Measurements from ENCODE around the gene MYBPH.

Gene MYBPH

DNA sequence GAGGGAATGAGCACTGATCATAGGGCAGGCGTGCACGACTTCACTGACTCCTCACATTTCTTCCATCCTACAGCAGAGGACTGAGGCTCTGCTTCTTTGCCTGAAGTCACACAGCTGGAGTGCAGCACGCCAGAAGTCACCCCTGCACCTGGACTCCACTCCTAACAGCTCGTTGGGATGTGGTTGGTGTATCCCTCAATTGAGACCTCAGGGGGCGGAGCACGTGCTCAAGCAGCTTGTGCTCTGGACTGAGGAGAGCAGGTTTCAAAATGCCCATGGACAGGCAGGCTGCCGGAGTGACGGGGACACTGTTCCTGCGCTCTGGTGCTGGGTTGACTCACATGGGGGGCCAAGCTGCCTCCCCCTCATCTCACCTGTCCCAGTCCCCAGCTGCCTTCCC, 39.9 kb upstream of the MYBPH start:
- FAIRE-seq, result no peak
- TF ChIP-seq TAF1 (IDR thresholded peaks at IDR 0.05; ENCODE audit: low read depth, low read length), result no peak
- no peak for TF ChIP-seq SPI1 (IDR thresholded peaks at IDR 0.05; ENCODE audit: low read depth, low read length)
- TF ChIP-seq POLR2A (IDR thresholded peaks at IDR 0.05; ENCODE audit: low read depth, low read length), result no peak
- no peak for TF ChIP-seq POU2F2 (IDR thresholded peaks at IDR 0.05; ENCODE audit: low read depth, low read length)
- TF ChIP-seq POLR2AphosphoS5 (IDR thresholded peaks at IDR 0.05; ENCODE audit: low read depth, low read length), result no peak
- no peak for TF ChIP-seq PAX5 (IDR thresholded peaks at IDR 0.05; ENCODE audit: insufficient read depth, low read length, severe bottlenecking)
- no peak for DNase-seq (ENCODE audit: insufficient read length, low spot score)

GRCh38 chr1:203214871-203215270, 39.2 kb upstream of the MYBPH start:
- FAIRE-seq (no peak), DNase-seq (ENCODE audit: insufficient read length, low spot score) (no peak)
- TF ChIP-seq POU2F2 (IDR thresholded peaks at IDR 0.05; ENCODE audit: low read depth, low read length) (no peak), POLR2AphosphoS5 (IDR thresholded peaks at IDR 0.05; ENCODE audit: low read depth, low read length) (no peak), TAF1 (IDR thresholded peaks at IDR 0.05; ENCODE audit: low read depth, low read length) (no peak), PAX5 (IDR thresholded peaks at IDR 0.05; ENCODE audit: insufficient read depth, low read length, severe bottlenecking) (no peak), SPI1 (IDR thresholded peaks at IDR 0.05; ENCODE audit: low read depth, low read length) (no peak), POLR2A (IDR thresholded peaks at IDR 0.05; ENCODE audit: low read depth, low read length) (no peak)

GRCh38 chr1:203213126-203213525, 37.5 kb upstream of the MYBPH start:
- FAIRE-seq, result no peak
- no peak for TF ChIP-seq POU2F2 (IDR thresholded peaks at IDR 0.05; ENCODE audit: low read depth, low read length)
- TF ChIP-seq PAX5 (IDR thresholded peaks at IDR 0.05; ENCODE audit: insufficient read depth, low read length, severe bottlenecking), result no peak
- TF ChIP-seq TAF1 (IDR thresholded peaks at IDR 0.05; ENCODE audit: low read depth, low read length), result no peak
- no peak for DNase-seq (ENCODE audit: insufficient read length, low spot score)

DNA sequence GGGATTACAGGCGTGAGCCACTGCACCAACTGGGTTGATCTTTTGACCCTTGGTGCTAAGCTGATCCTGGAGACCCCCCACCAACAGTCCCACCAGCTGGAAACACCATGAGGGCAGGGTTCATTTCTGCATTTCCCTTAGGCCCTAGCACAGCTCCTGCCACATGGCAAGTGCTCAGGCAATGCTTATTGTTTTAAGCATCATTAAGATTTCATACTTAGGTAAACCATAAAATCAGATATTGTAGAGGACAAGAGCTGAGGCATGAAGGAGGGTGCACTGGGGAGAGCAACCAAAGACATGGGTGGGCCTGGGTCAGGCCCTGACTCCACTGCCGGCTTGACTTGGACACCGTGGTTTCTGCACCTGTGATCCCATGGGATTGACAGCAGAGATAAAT, 36.2 kb upstream of the MYBPH start:
- no peak for TF ChIP-seq TAF1 (IDR thresholded peaks at IDR 0.05; ENCODE audit: low read depth, low read length)
- TF ChIP-seq POU2F2 (IDR thresholded peaks at IDR 0.05; ENCODE audit: low read depth, low read length), result no peak
- TF ChIP-seq POLR2AphosphoS5 (IDR thresholded peaks at IDR 0.05; ENCODE audit: low read depth, low read length), result no peak
- no peak for TF ChIP-seq POLR2A (IDR thresholded peaks at IDR 0.05; ENCODE audit: low read depth, low read length)
- no peak for TF ChIP-seq SPI1 (IDR thresholded peaks at IDR 0.05; ENCODE audit: low read depth, low read length)
- TF ChIP-seq PAX5 (IDR thresholded peaks at IDR 0.05; ENCODE audit: insufficient read depth, low read length, severe bottlenecking), result no peak
- DNase-seq (ENCODE audit: insufficient read length, low spot score), result no peak

DNA sequence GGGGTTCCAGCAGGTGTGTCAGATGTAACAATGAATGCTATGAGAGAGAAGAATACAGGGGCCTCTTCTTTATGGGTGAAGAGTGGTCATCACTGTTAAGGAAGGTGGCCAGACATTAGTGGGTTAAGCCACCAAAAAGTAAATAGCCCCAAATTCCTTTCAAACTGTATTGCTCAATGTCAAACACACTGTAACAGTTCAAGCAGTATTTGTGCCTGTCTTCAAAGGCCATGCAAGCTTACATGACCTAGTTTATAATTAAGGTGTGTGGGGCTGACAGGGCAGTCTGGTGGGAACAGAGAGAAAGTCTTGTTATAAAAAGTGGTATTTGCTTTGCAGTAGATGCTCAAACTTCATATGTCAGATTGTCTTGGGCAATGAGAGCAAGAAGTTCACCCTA, 35.4 kb upstream of the MYBPH start:
- FAIRE-seq (no peak), DNase-seq (ENCODE audit: insufficient read length, low spot score) (no peak)
- TF ChIP-seq POU2F2 (IDR thresholded peaks at IDR 0.05; ENCODE audit: low read depth, low read length) (no peak), TAF1 (IDR thresholded peaks at IDR 0.05; ENCODE audit: low read depth, low read length) (no peak), SPI1 (IDR thresholded peaks at IDR 0.05; ENCODE audit: low read depth, low read length) (no peak), PAX5 (IDR thresholded peaks at IDR 0.05; ENCODE audit: insufficient read depth, low read length, severe bottlenecking) (no peak), POLR2A (IDR thresholded peaks at IDR 0.05; ENCODE audit: low read depth, low read length) (no peak), POLR2AphosphoS5 (IDR thresholded peaks at IDR 0.05; ENCODE audit: low read depth, low read length) (no peak)

More for the DNA sequence above, 36.2 kb upstream of the MYBPH start:
- no peak for FAIRE-seq

DNA sequence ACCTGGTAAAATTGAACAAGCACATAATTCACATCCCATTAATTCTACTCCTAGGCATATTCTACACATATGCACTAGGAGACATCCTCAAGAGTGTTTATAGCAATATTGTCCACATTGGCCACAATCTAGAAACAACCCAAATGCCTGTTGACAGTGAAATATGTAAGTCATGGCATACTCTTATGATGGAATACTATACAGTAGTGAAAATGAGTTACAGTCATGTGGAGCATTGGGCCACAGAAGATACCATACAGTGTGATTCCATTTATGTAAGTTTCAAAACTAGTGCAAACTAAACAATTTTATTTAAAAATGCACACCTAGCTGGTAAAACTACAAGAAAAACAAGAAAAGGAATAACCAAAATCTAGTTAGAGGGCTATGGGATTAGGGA, 34.7 kb upstream of the MYBPH start:
- TF ChIP-seq POLR2AphosphoS5 (IDR thresholded peaks at IDR 0.05; ENCODE audit: low read depth, low read length), result no peak
- no peak for TF ChIP-seq SPI1 (IDR thresholded peaks at IDR 0.05; ENCODE audit: low read depth, low read length)
- TF ChIP-seq POLR2A (IDR thresholded peaks at IDR 0.05; ENCODE audit: low read depth, low read length), result no peak
- no peak for TF ChIP-seq POU2F2 (IDR thresholded peaks at IDR 0.05; ENCODE audit: low read depth, low read length)
- no peak for TF ChIP-seq PAX5 (IDR thresholded peaks at IDR 0.05; ENCODE audit: insufficient read depth, low read length, severe bottlenecking)
- no peak for TF ChIP-seq TAF1 (IDR thresholded peaks at IDR 0.05; ENCODE audit: low read depth, low read length)
- DNase-seq (ENCODE audit: insufficient read length, low spot score), result no peak
- no peak for FAIRE-seq

DNA sequence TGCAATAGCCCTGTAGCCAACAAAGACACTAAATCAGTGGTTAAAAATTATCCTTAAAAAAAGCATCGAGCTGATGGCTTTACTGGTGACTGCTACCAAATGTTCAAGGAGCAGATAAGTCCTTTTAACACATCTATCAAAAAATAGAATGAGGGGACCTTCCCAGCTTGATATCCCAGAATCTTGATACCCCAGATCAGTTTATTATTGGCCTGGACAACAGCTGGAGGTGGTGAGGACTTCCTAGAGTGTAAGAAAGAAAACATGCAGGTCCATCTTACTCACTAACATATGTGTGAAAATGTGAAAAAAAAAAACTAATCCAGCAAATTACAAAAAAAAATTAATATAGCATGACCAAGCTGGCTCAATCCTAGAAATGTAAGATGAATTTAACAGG, 32.6 kb upstream of the MYBPH start:
- no peak for TF ChIP-seq POLR2A (IDR thresholded peaks at IDR 0.05; ENCODE audit: low read depth, low read length)
- no peak for TF ChIP-seq POLR2AphosphoS5 (IDR thresholded peaks at IDR 0.05; ENCODE audit: low read depth, low read length)
- TF ChIP-seq SPI1 (IDR thresholded peaks at IDR 0.05; ENCODE audit: low read depth, low read length), result no peak
- no peak for TF ChIP-seq PAX5 (IDR thresholded peaks at IDR 0.05; ENCODE audit: insufficient read depth, low read length, severe bottlenecking)
- no peak for TF ChIP-seq POU2F2 (IDR thresholded peaks at IDR 0.05; ENCODE audit: low read depth, low read length)
- DNase-seq (ENCODE audit: insufficient read length, low spot score) (no peak), FAIRE-seq (no peak)

DNA sequence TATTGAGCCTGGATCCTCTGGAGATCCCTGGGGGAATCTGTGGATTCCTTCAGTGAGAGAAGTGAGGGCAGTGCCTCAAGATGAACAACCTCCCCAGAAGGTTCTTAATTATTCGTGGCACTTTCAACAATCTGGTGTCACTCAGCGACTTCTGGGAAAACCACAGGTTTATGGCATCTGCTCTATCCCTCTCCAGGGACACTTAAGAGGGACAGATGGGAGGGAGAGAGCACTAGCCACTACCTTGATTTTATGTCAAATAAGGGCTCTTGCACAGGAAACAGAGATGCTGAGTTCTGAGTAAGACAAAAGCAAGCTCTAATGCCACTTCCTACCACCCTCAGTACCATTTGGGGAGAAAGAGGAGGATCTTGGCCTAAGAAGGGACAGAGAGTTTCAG, 32.1 kb upstream of the MYBPH start:
- TF ChIP-seq TAF1 (IDR thresholded peaks at IDR 0.05; ENCODE audit: low read depth, low read length), result no peak
- TF ChIP-seq POU2F2 (IDR thresholded peaks at IDR 0.05; ENCODE audit: low read depth, low read length), result no peak
- TF ChIP-seq POLR2AphosphoS5 (IDR thresholded peaks at IDR 0.05; ENCODE audit: low read depth, low read length), result no peak
- TF ChIP-seq POLR2A (IDR thresholded peaks at IDR 0.05; ENCODE audit: low read depth, low read length), result no peak
- no peak for TF ChIP-seq PAX5 (IDR thresholded peaks at IDR 0.05; ENCODE audit: insufficient read depth, low read length, severe bottlenecking)
- no peak for TF ChIP-seq SPI1 (IDR thresholded peaks at IDR 0.05; ENCODE audit: low read depth, low read length)
- FAIRE-seq (no peak), DNase-seq (ENCODE audit: insufficient read length, low spot score) (no peak)

- FAIRE-seq (no peak), DNase-seq (ENCODE audit: insufficient read length, low spot score) (no peak)
- no peak for TF ChIP-seq TAF1 (IDR thresholded peaks at IDR 0.05; ENCODE audit: low read depth, low read length)
- TF ChIP-seq POU2F2 (IDR thresholded peaks at IDR 0.05; ENCODE audit: low read depth, low read length), result no peak
These were observed 30.6 kb upstream of the MYBPH start for GRCh38 chr1:203206129-203206687.

GRCh38 chr1:203204756-203205155, 29.1 kb upstream of the MYBPH start:
- DNase-seq (ENCODE audit: insufficient read length, low spot score) (no peak), FAIRE-seq (no peak)
- TF ChIP-seq SPI1 (IDR thresholded peaks at IDR 0.05; ENCODE audit: low read depth, low read length), result no peak
- no peak for TF ChIP-seq POLR2A (IDR thresholded peaks at IDR 0.05; ENCODE audit: low read depth, low read length)
- TF ChIP-seq POLR2AphosphoS5 (IDR thresholded peaks at IDR 0.05; ENCODE audit: low read depth, low read length), result no peak
- TF ChIP-seq TAF1 (IDR thresholded peaks at IDR 0.05; ENCODE audit: low read depth, low read length), result no peak
- no peak for TF ChIP-seq POU2F2 (IDR thresholded peaks at IDR 0.05; ENCODE audit: low read depth, low read length)
- no peak for TF ChIP-seq PAX5 (IDR thresholded peaks at IDR 0.05; ENCODE audit: insufficient read depth, low read length, severe bottlenecking)

Measured in GM12891 (cell line).